PC-9 (cell line): Measurements from ENCODE around the gene PPHLN1. TPM values are rescaled to one million over a fixed set of nuclear protein-coding genes. Genes with fewer than 3 reads are reported as not detected.

ENCODE experiments used
- BruUV-seq: library from RNA; stranded (reverse); fragments of 400-500 nt; replicated peaks from 2 replicates; lab custom pipeline; 2021; lab: Mats Ljungman, UMichigan
- CTCF ChIA-PET: fragments of 300-600 bp; sonication (Branson Sonifier 250); formaldehyde crosslinking; loops from one replicate; lab custom pipeline; 2022; ENCODE audit warnings: antibody characterized with exemption; lab: Charles Lee
- POLR2A ChIA-PET: fragments of 300-600 bp; sonication (Branson Sonifier 250); formaldehyde crosslinking; loops from one replicate; lab custom pipeline; 2022; ENCODE audit warnings: antibody characterized with exemption; ENCODE audit not compliant: unreplicated experiment; lab: Charles Lee
- DNase-seq, 2 experiments: peaks; one replicate each; pipeline versions ENCODE4 v3.0.0 to v3.0.0-alpha.2; 2015 to 2022; ENCODE audit warnings: mixed read lengths in 1 of 2
- H2AFZ ChIP-seq: fragments of 200-600 bp; sonication (generic); 2 replicates; pipeline ENCODE4 v1.8.1; 2017; ENCODE audit warnings: antibody characterized with exemption
- H3F3A ChIP-seq: fragments of 200-600 bp; sonication (generic); 2 replicates; pipeline ENCODE4 v1.8.1; 2017; ENCODE audit warnings: antibody characterized with exemption, mild to moderate bottlenecking, low read depth; ENCODE audit not compliant: insufficient read depth
- H3K27ac ChIP-seq: fragments of 200-600 bp; sonication (generic); 2 replicates; pipeline ENCODE4 v1.6.1; 2016; ENCODE audit warnings: mixed run types
- H3K27me3 ChIP-seq: fragments of 200-600 bp; sonication (generic); 2 replicates; pipeline ENCODE4 v1.6.1; 2016; ENCODE audit warnings: low read depth, mixed run types; ENCODE audit not compliant: insufficient read depth
- H3K36me3 ChIP-seq: fragments of 200-600 bp; sonication (generic); 2 replicates; pipeline ENCODE4 v1.6.1; 2016; ENCODE audit warnings: low read depth, mixed run types
- H3K4me1 ChIP-seq: fragments of 200-600 bp; sonication (generic); replicated peaks from 2 replicates; pipeline ENCODE4 v1.6.1; 2016; ENCODE audit warnings: mixed run types; ENCODE audit not compliant: insufficient read depth
- H3K4me2 ChIP-seq: fragments of 200-600 bp; sonication (generic); 2 replicates; pipeline ENCODE4 v1.6.1; 2017; ENCODE audit warnings: mixed run types
- H3K4me3 ChIP-seq: fragments of 200-600 bp; sonication (generic); 2 replicates; pipeline ENCODE4 v1.6.1; 2016; ENCODE audit warnings: mixed run types
- H3K79me2 ChIP-seq: fragments of 200-600 bp; sonication (generic); 2 replicates; pipeline ENCODE4 v1.6.1; 2017; ENCODE audit warnings: low read depth, mixed run types
- H3K9me2 ChIP-seq: fragments of 200-600 bp; sonication (generic); 2 replicates; pipeline ENCODE4 v1.8.1; 2017; ENCODE audit warnings: mild to moderate bottlenecking; ENCODE audit not compliant: insufficient read depth
- H3K9me3 ChIP-seq: fragments of 200-600 bp; sonication (generic); 2 replicates; pipeline ENCODE4 v1.8.1; 2016; ENCODE audit warnings: low read depth; ENCODE audit not compliant: insufficient read depth
- H4K20me1 ChIP-seq: fragments of 200-600 bp; sonication (generic); 2 replicates; pipeline ENCODE4 v1.8.1; 2017; ENCODE audit not compliant: insufficient read depth
- CTCF ChIP-seq: fragments of 200-600 bp; sonication (generic); conservative IDR thresholded peaks from 2 replicates; pipeline ENCODE4 v1.6.1; 2017; ENCODE audit warnings: mixed run types, antibody characterized with exemption, mild to moderate bottlenecking, moderate library complexity
- EZH2 ChIP-seq: fragments of 200-600 bp; sonication (generic); IDR thresholded peaks from 2 replicates; pipeline ENCODE4 v1.8.0; 2017; ENCODE audit warnings: antibody characterized with exemption, low read depth
- intact Hi-C: fragments of 100-400 bp; cut with micrococcal nuclease; formaldehyde crosslinking; loops from one replicate; pipeline ENCODE4 v1.10.0; 2022; ENCODE audit not compliant: unreplicated experiment
- microRNA-seq: library from miRNA; unstranded; fragments of <30 nt; microRNA quantifications from one replicate; pipeline ENCODE4 v1.2.0, GENCODE V29; 2021; ENCODE audit warnings: borderline number of aligned reads, borderline replicate concordance
- total RNA-seq: library from RNA; stranded (reverse); gene quantifications from 2 replicates; pipeline ENCODE4 v1.2.3, GENCODE V29; 2021

PPHLN1 gene
- total RNA-seq, 1 experiment from 2014 or later = 61.9 TPM

- Histone ChIP-seq H2AFZ (no peak overlapping the region), H3K4me3 (no peak overlapping the region), H3K27ac (no peak overlapping the region), H3K4me2 (no peak overlapping the region), H3F3A (no peaks in the 10 kb centered on the region; the same call in 1 of the 2 replicates), H3K27me3 (no peaks in the 10 kb centered on the region), H3K36me3 (no peaks in the 10 kb centered on the region), H3K9me3 (no peaks in the 10 kb centered on the region), H3K4me1 (peaks cover 8% of the 10 kb centered on the region; the same call in 1 of the 2 replicates), H4K20me1 (no peaks in the 10 kb centered on the region), H3K79me2 (peaks cover 7% of the 10 kb centered on the region), H3K9me2 (no peaks in the 10 kb centered on the region; the same call in 1 of the 2 replicates)
- CTCF ChIA-PET = no interaction called here
- POLR2A ChIA-PET = no interaction called here
- TF ChIP-seq EZH2 = no peak
- no peak for TF ChIP-seq CTCF
- DNase-seq = no peak
- BruUV-seq = no TSS peak
- intact Hi-C loops = no loop called here
These were observed 160.4 kb downstream of the PPHLN1 start for GRCh38 chr12:42486407-42486806.

DNA sequence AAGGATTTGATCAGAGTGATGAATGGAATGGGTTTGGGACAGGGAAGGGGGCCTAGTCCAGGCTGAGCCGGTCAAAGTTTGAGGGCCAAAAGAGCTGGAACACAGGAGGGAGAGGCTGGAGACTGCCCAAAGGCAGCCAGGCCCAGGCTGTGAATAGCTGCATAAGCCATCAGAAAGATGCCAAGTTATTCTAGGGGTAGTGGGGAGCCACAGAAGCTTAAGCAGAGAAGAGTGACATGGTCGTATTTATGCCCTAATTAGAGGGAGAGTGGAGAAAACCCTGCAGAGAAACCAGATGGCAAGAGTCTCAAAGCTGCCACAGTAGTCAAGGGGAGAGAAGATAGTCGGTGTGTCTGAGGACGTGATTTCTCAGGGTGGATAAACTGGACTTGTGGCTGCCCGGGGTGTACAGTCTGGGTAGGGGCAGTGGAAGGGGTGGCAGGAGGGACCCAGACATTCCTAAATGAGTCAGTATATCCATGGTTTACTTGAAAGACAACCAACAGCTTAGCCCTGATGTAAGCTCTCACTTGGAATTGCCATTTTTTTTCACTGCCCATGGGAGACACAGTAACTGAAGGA, 164.4 kb downstream of the PPHLN1 start:
- no peaks in the 10 kb centered on the region for H4K20me1 ChIP-seq
- H3K4me3 ChIP-seq = no peak overlapping the region
- no peaks in the 10 kb centered on the region for H3K79me2 ChIP-seq
- intact Hi-C loops = no loop called here
- no peaks in the 10 kb centered on the region for H3K27me3 ChIP-seq
- H3K4me1 ChIP-seq = no peaks in the 10 kb centered on the region
- H3F3A ChIP-seq = no peaks in the 10 kb centered on the region
- no peak overlapping the region for H3K27ac ChIP-seq
- POLR2A ChIA-PET = interaction anchor here (0.6 kb wide), 1 partner anchor 778 kb away, joined by 4 read pairs; no protein-coding TSS in a partner anchor
- H3K36me3 ChIP-seq = no peaks in the 10 kb centered on the region
- no TSS peak for BruUV-seq
- CTCF ChIA-PET = no interaction called here
- DNase-seq = no peak
- H3K9me3 ChIP-seq = no peaks in the 10 kb centered on the region
- H3K4me2 ChIP-seq = no peak overlapping the region
- no peak overlapping the region for H2AFZ ChIP-seq
- TF ChIP-seq EZH2 (no peak), CTCF (no peak)
- no peaks in the 10 kb centered on the region; the same call in 1 of the 2 replicates for H3K9me2 ChIP-seq

Small RNA genes within 50 kb of the gene (microRNA-seq; reads per million reads assigned to microRNA genes)
- not detected for gene MIR7851

Other genes with a start within 250 kb of the PPHLN1 start
- gene GXYLT1, start 181.3 kb upstream of the PPHLN1 start, total RNA-seq = 7.8 TPM in 2 replicates
- gene YAF2, start 87.9 kb upstream of the PPHLN1 start, total RNA-seq = 11.6 and 17.6 TPM in 2 replicates
- 62.7 and 69.3 TPM in 2 replicates for gene ZCRB1, start 73 bp upstream of the PPHLN1 start, total RNA-seq